Activated T-cell treated with anti-CD3 and anti-CD28 coated beads for 1 hour (primary cell): ENCODE measurements around the gene SKIC3.

Experiments used
- DNase-seq: peaks from one replicate; pipeline ENCODE4 v3.0.0-alpha.2; 2020; ENCODE audit warnings: low read depth

The SKIC3 gene

DNA sequence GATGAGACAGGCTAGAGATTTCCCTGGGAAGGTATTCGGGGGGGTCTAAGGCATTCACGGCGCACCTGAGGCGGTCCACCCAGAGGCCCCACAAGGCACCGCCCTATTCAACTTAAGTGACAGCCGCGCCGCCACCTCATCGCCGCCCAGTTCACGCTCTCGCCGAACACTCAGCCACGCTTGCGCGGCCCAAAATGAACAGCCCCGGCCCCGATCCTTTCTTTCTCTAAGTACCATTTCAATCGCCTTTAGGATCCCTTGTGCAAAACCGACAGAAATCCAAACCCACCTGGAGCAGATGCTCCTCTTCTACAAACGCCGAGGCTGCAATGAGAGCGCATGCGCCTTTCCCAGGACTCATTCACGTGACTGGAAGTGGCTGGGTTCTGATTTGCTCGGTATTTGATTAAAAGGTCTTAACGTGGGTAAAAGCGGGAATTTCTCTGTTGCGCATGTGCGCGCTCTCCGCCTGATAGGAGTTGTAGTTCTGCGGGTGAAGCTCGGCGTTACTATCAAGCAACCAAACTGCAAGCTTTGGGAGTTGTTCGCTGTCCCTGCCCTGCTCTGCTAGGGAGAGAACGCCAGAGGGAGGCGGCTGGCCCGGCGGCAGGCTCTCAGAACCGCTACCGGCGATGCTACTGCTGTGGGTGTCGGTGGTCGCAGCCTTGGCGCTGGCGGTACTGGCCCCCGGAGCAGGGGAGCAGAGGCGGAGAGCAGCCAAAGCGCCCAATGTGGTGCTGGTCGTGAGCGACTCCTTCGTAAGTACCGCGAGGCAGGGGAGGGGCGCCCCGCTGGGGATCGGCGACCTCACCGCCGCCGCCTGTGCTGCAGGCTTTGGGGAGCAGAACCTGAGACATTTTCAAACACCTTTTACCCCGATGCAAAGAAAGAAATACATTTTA lies at the start of gene SKIC3, which contains the start of gene ARSK:
SKIC3 (minus strand) TSS at position 331 of the 902 bp plus-strand sequence. CDS start 7,827 bp downstream, outside the sequence.
ARSK (plus strand) TSS at position 455 of the 902 bp plus-strand sequence; CDS start at position 633, 178 bp downstream.
- peak; percentile 85 for DNase-seq

DNA sequence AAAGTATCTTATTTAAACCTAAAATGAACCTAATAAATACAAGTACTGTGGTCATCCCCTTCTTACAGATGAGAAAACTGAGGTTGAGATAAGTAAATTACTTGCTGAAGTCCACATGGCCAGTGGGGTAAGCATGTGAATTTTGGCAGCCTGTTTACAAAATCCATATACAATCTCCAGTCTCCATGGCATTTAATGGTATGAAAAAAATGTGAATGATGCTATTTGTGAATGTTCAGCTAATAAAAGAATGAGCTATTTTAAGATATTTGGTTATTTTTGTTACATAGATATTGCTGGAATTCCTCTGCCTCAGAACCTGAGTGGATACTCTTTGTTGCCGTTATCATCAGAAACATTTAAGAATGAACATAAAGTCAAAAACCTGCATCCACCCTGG lies 45.8 kb upstream of the SKIC3 start:
- no peak for DNase-seq

DNA sequence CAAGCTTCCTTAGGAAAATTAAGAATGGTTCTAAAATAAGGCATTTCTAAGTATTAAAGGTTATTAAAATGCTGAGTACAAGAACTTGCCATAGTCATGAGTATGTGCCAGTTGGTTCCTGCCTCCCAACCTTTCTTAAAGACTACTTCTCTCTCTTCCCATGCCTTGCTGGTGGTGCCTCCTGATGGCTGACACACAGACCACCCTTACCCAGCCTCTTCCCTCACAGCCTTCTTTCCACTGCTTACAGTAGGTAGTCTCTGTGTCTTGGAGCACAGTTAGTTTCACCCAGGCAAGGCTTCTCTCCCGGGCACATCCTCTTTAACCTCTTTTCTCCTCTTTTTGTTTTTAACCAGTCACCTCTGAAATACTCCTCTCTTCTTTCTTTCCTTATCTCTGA lies 44.5 kb upstream of the SKIC3 start:
- DNase-seq = no peak

DNA sequence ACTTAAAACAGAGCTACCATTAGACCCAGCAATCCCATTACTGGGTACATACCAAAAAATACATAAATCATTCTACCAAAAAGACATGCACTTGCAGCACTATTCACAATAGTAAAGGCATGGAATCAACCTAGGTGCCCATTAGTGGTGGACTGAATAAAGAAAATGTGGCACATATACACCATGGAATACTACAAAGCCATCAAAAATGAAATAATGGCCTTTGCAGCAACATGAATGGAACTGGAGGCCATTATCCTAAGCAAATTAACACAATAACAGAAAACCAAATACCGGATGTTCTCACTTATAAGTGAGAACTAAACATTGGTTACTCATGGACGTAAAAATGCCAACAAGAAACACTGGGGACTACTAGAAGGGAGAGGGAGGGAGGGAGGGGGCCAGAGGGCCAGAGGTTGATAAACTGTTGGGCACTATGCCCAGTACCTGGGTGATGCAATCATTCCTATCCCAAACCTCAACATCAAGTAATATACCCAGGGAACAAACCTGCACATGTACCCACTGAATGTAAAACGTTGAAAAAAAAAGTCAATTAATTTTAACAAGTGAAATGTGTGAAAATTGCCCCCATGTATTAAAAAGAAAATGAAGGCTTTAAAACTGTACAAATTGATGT lies 40.6 kb upstream of the SKIC3 start:
- DNase-seq = no peak

DNA sequence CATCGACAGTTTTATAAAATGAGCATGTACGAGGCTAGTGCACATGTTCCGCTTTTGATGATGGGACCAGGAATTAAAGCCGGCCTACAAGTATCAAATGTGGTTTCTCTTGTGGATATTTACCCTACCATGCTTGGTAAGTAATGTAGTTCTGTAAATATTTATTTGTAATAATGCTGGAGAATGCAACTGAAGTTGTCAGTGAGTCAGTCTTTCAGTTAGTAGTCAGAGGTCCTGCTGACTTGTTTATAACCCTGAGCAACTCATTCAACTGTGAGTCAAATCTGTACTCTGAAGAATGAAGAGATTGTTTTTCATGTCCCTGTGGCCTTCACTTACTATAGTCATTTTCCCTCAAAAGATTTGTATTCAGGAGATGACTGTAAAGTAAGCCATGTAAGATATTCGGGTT lies 36.7 kb upstream of the SKIC3 start:
- DNase-seq = no peak

DNA sequence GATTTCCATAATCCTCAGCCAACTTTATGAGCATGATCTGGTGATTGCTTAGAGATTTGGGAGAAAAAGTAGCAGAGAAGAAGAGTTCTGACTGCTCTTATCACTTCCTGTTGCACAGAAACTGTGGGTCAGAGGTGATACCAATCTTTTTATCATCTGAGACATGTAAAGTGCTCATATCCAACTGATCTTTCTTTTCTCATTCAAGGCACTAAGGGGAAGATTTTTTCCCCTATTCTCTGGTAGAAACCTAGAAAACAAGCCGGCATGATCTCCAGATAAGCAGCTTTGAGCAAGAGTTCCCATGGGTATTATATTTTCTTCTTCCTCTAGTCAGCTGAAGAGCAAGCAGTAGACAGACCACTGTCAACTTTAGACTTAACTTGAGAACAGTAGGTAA lies 36.1 kb upstream of the SKIC3 start:
- no peak for DNase-seq

DNA sequence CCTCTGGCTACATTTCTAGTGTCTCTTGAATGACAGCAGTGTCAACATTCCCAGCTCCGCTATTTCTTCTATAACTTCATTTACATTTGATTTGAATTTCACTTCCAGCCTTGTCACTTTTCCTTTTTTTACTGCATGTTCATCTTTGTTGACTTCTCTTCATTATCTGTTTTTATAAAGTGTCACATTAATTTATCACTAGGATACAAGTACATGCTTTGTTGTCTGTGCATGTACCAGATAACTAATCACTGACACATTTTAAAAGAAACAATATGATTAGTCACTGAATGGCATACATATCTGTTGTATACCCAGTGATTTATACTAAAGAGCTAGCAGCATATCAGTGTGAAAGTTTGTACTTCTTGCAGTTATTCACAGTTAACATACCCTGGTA lies 29.2 kb upstream of the SKIC3 start:
- DNase-seq = no peak

DNA sequence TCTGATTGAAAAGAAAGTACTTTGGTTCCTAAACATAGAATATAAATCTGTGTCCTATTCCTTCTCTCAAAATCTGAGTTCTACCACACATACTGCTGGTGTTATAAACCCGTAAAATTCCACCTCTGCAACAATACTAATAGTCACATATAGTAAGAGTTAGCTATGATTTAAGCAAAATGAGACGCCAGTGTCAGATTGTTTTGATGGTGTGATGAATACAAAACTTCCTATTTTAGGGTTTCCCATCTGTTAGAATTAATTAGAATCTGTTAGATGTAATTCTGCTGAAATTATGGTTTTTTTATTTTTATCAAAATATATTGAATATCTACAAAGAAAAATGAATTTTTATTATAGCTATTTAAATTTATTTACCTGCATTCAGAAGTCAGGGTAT lies 26.8 kb upstream of the SKIC3 start:
- no peak for DNase-seq

DNA sequence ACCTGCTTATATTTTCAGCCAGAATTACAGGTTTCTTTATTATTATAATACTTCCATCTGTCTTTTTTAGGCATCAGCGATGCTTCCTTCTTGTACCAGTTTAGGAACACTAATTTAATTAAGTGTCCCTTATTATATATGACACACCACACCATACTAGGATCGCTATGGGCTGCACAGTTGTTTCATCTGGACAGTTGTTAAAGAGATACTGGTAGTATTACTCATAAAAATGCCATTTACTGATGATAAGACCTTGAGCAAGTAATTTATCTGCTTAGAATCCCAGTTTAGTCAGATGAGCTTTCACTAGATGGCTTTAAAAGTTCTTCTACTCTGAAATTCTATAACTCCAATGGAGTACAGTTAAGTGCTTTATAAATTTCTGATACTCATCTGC lies 17.2 kb upstream of the SKIC3 start:
- DNase-seq = no peak

DNA sequence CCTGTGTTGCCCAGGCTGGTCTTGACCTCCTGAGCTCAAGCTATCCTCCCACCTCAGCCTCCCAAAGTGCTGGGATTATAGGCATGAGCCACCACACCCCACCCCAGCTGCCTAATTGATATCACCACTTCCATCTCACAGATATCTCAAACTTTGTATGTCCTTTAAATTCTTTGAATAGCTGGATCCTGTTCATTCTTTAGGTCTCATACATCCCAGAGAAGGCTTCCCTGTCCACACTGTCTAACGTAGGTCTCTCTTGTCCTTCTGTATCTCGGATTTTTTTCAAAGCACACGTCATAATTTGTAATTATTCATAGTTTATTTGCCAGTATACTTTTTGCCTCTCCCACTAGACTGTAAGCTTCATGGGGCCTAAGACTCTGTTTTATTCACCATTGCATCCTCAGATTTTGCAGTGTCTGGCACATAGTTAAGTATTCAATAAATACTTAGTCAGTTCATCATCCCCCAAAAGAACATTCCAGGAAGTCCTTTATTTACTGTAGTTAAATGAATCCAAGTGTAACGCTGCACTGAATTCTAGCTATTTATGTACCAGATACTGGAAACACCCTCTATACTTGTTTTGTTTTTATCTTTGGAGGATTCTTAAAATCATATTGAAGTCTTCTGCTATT lies 10.6 kb upstream of the SKIC3 start:
- DNase-seq = no peak

DNA sequence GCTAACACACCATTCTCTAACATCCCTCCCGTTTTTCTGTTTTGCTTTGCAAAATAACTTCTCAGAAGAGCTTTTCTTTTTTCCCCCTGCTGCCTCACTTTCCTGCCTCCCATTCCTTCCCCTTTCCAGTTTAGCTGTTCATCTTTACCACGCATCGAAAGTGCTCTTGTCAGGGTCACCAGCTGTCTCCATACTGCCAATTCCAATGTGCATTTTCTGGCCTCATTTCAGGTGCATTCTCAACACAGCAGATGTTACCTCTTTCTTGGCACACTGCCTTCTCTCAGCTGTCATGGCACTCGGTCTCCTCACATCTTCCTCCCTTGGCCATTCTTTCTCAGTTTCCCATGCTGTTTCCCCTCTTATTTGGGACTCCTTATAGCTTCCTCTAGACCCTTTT lies 9.7 kb upstream of the SKIC3 start:
- DNase-seq = no peak

DNA sequence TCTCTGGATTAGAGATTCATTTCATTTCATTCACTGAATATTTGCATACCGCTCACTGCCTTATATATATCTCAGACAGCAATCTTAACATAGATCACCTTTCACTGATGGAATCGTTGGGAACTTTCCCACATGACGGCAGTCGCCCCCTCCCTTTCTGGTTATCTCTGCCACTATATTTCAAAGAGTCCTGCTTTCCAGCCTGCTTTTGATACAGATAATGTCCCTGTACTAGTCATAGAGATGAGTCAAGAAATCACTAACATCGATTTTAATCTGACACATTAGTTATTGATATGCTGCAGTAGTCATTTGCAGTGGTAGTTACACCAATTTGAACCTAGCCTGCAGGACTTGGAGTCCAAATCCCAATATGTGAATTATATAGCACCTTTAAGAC lies 8.6 kb upstream of the SKIC3 start:
- no peak for DNase-seq

DNA sequence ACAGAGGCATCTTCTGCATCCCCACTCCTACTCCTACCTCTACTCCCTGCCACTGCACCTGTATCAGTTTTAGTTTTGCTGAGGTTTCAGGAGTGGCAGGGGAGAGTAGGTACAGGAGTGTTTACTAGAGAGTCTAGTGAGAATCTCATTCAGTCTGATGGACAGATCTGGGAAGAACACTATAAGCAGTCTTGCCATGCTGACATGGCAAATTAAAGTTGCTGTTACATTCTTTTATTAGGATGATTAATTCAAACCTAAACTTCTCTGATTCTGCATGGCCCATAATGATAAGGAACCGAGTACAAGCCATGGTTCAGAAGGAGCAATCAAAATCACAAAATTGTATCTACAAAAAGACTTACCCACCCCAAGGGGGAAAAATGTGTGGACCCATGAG lies 7.5 kb upstream of the SKIC3 start:
- DNase-seq = no peak

DNA sequence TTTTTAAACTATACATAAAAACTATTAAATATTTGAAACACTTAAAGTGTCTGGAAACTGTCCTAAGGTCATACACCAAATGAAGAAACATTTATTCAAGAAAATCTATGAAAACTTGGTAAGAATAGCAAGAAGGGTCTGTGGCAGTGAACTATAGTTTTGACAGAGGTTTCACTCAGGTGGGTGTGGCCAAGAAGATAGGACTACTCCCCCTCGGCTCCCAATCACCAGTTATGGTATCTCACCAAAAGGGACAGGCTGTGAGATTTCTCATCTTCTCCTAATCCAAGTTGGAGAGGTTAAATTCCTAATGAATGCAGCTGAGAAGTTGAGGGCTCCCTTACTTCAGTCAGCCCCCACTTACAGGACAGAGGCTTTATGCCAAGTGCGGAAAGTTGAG lies 3.1 kb upstream of the SKIC3 start:
- no peak for DNase-seq

DNA sequence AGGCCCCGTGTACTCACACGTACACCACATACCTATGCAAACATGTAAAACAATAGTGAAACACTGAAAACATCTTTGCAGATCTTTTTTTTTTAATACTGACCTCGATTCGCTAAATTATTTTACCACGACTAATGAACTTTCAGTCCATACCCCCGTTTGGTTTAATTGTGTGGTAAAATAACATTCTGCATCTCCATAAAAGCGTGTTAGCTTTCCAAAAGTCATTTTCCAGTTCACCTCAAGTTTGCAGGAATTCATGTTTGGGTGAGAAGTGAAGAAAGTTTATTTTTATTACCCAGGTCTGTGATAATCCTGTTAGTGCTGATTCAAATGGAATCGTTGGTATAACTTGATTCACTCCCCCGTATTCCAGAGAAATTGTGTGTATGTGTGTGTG lies 776 bp upstream of the SKIC3 start:
- no peak for DNase-seq

DNA sequence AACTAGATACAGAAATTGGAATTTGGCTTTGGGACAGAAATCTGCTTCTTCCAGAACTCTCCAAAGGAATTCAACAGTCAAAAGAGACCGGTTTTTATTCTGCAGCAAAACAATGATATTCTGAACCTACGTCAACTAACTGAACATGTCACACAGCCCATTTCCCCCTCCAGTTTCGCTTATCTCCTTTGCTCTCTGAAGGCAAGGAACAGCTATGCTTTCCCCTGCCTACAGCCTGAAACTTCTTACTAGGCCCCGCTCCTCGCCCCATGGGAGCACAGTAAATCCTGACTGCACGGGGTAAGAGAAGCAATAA lies 488 bp downstream of the SKIC3 start:
- no peak for DNase-seq

DNA sequence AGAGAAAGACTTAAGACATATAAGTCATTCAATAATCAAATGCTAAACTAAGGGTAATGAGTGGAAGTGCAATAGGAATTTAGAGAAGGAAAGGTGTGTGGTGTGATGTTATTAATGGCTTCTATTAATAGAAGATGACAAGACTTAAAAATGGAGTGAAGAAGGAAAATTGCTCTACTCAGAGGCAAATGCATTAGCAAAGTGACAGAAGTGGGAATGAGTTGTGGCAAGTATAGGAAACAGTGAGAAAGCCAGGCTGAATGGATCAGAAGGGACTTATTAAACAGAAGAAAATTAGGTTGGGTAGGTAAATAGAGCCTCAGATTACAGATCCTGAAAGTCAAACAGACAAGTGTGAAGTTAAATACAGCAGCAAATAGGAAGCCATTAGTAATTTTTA lies 5.7 kb downstream of the SKIC3 start:
- DNase-seq = no peak

DNA sequence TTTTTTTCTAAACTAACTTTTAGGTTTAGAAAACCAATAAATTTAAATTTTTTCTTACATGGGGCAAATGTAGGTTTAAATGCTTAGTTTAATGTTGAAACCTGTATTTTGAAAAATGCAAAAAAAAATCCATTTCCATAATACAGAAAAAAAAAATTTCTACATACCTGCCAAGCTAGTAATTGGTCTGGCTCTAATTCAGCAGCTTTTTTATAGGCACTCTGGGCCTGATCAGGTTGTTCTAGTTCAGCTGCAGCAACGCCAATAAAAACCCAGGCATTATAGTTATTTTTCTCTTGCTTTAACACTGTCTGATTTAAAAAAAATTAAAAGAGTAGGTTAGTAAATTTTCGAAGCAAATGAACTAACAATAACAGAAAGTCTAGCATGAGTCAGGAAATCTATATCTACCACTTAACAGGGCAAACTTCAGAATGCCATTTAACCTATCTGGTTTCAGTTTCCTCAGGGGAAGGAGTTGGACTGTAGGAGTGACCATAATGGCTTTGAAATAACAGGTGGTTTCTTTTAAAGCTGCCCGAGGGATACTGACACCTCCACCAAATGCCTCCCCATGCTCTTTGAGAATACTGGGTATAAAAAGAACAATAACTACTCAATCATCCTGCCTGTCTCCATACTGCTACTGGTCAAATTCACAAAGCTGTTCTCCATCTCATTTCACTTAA lies 11.6 kb downstream of the SKIC3 start:
- DNase-seq = no peak

DNA sequence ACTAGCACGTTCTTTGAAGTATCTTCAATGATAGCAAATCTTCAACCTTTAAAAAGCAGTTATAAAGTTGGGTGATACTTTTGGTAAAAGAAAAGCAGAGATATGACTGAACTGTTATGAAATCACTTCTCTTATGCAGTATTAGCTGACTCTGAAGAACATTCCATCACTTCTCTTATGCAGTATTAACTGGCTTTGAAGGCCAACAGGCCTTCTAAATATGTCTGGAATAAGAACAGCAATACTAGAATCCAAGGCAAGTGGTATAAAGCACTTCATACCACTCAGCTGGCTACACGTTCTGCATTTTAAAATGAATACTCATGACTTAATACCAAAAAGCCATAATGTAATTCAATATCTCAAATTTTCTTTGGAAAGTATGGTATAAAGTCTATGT lies 17.3 kb downstream of the SKIC3 start:
- no peak for DNase-seq

DNA sequence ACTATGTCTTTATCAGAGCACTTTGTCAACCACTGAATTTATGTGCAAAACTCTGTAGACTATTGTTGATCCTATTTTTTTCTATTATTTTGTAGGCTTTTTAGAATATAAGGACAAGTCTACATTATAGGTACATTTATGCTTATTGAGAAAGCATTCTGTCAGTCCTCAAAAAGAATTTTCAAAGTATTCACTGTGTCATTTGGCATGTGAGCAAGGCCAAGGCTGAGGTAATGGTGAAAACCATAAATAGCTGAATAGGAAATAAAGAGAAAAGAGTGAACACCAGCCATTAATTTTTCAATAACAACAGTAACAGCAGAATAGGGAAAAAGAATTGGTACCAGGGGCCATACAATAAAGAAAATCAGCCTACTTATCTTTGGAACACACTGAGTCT lies 21.0 kb downstream of the SKIC3 start:
- no peak for DNase-seq

DNA sequence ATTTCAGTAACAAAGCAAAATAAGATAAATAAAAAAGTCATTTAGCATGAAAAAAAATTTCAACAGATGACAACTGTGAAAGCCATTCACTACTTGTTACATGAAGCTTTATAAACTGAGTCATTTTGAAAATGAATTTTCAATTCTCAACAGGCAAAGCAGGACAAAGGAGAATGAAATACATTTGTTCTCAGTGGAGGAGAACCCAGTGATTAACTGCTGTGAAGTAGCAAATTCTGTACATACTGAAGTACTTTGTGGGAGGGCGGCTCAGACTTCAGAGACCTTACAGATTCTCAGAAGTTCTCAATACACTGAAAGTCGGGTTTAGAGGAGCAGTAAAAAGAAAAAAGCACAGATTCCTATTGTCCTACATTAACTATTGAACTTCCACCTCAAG lies 21.7 kb downstream of the SKIC3 start:
- DNase-seq = no peak

DNA sequence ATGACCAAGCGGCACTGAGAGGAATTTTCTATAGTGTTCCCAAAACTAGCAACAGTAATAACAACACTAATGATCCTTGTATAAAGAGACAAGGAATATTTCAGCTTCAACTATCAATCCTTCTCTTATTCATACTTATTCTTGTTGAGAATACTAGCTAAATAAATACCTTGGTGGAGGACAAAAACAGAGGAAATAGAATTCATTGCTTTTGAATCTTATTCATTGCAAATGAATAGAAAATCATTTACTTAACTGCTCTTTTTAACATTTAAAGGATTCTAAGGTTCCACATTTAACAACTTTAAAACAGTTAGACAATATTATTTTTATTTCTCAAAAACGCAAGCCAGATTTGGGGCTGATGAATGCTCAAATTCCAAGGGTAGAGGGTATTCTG lies 22.4 kb downstream of the SKIC3 start:
- DNase-seq = no peak

DNA sequence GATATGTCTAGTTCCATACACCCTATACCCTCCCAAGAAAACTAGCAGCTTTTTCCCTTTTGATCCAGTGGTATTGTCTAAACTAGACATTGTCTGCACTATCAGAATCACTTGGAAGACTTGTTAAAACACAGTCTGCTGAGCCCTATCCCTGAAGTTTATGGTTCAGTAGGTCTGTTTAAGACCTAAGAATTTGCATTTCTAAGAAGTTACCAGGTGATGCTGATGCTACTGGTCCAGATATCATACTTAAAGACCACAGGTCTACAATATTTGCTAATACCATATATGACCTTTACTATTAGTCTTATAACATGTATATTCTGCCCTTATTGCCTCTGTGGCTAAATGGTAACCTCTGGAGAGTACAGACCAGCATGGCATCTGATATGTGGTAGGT lies 23.3 kb downstream of the SKIC3 start:
- no peak for DNase-seq
